ENCODE results near the gene SSH2.

DNA sequence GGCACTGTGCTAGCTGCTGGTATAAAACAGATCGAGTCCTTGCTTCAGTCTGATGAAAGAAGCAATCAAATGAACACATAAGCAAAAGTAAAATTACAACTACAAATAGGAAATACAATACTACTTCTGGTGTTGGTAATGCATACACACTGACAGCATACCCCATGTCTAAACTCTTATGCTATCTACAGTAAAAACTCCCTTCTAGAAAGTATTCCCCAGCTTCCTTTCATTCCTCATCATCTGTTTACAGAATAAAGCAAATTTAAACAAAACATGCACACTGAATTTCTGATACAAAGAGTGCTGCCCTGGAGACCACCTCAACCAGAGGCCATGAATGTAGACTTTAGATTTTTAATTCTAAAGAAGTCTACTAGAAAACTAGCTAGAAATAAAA lies 109.6 kb downstream of the SSH2 start:
- TF ChIP-seq FOSL2 (IDR thresholded peaks at IDR 0.05; ENCODE audit: borderline replicate concordance, low read depth): no peak
- TF ChIP-seq, protein P1, sequence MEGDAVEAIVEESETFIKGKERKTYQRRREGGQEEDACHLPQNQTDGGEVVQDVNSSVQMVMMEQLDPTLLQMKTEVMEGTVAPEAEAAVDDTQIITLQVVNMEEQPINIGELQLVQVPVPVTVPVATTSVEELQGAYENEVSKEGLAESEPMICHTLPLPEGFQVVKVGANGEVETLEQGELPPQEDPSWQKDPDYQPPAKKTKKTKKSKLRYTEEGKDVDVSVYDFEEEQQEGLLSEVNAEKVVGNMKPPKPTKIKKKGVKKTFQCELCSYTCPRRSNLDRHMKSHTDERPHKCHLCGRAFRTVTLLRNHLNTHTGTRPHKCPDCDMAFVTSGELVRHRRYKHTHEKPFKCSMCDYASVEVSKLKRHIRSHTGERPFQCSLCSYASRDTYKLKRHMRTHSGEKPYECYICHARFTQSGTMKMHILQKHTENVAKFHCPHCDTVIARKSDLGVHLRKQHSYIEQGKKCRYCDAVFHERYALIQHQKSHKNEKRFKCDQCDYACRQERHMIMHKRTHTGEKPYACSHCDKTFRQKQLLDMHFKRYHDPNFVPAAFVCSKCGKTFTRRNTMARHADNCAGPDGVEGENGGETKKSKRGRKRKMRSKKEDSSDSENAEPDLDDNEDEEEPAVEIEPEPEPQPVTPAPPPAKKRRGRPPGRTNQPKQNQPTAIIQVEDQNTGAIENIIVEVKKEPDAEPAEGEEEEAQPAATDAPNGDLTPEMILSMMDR (IDR thresholded peaks at IDR 0.05): no peak
- TF ChIP-seq EZH2phosphoT487 (IDR thresholded peaks at IDR 0.05; ENCODE audit: borderline replicate concordance, low read depth): no peak
- TF ChIP-seq NFIC (IDR thresholded peaks at IDR 0.05; ENCODE audit: borderline replicate concordance): no peak
- TF ChIP-seq RXRA (IDR thresholded peaks at IDR 0.05; ENCODE audit: borderline replicate concordance, low read depth): no peak
- TF ChIP-seq, protein P2, sequence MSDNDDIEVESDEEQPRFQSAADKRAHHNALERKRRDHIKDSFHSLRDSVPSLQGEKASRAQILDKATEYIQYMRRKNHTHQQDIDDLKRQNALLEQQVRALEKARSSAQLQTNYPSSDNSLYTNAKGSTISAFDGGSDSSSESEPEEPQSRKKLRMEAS (IDR thresholded peaks at IDR 0.05; ENCODE audit: low read depth): no peak

All from SK-N-SH (cell line).